HepG2 (cell line): ENCODE data around the gene NCAM2. TPM values are rescaled to one million over a fixed set of nuclear protein-coding genes. Genes with fewer than 3 reads are reported as not detected.

Source experiments
- ATAC-seq: fragments of 200-7000 bp; cut with Tn5 transposase; 3 replicates; pipeline ENCODE4 v1.9.1; 2020; ENCODE audit warnings: mild to moderate bottlenecking, moderate library complexity
- BruUV-seq: library from RNA; stranded (reverse); fragments of 400-500 nt; replicated peaks from 2 replicates; lab custom pipeline; 2021; lab: Mats Ljungman, UMichigan
- CTCF ChIA-PET: fragments of 300-600 bp; formaldehyde crosslinking; extraction: SDS; loops from one replicate; lab custom pipeline; 2021; ENCODE audit warnings: low total read pairs, inconsistent platforms, low intra/inter-chr PET ratio; lab: Yijun Ruan, JAX
- POLR2A ChIA-PET: fragments of 350-600 bp; sonication (Branson Sonifier 250); formaldehyde crosslinking; loops from one replicate; lab custom pipeline; 2020; ENCODE audit warnings: antibody characterized with exemption, inconsistent platforms; lab: Yijun Ruan, JAX
- DNase-seq: peaks from one replicate; pipeline ENCODE4 v3.0.0-alpha.2; 2015; ENCODE audit warnings: low spot score
- FAIRE-seq: peaks from 3 replicates; lab custom pipeline; 2011; peaks lifted over from hg19 to GRCh38; lab: Jason Lieb, UNC
- H2AFZ ChIP-seq: one replicate; pipeline ENCODE4 v1.6.1; 2011; ENCODE audit warnings: low read length, inconsistent platforms
- H3K27ac ChIP-seq: fragments of 300-600 bp; 3 replicates; pipeline ENCODE4 v1.8.0; 2011; ENCODE audit warnings: mixed run types, mild to moderate bottlenecking, mixed read lengths, low read length, inconsistent platforms; ENCODE audit not compliant: insufficient read depth; ENCODE audit errors: extremely low read length
- H3K27me3 ChIP-seq, 2 experiments: fragments of 200-600 bp in 1 of 2; 2 replicates in 1 of 2; 3 replicates in 1 of 2; pipeline versions ENCODE4 v1.6.0 to v1.8.0; 2011; ENCODE audit warnings: low read length in 2 of 2, mild to moderate bottlenecking in 2 of 2, moderate library complexity in 2 of 2, inconsistent platforms in 1 of 2; ENCODE audit not compliant: insufficient read depth in 2 of 2, control insufficient read depth in 1 of 2
- H3K36me3 ChIP-seq, 2 experiments: fragments of 200-600 bp in 1 of 2; replicated peaks in 1 of 2; 2 replicates in 1 of 2; 3 replicates in 1 of 2; pipeline versions ENCODE4 v1.5.1 to v1.8.0; 2011; ENCODE audit warnings: low read length in 2 of 2, inconsistent platforms in 1 of 2; ENCODE audit not compliant: insufficient read depth in 2 of 2, control insufficient read depth in 1 of 2
- H3K4me1 ChIP-seq: 2 replicates; pipeline ENCODE4 v1.5.1; 2012; ENCODE audit warnings: low read length, inconsistent platforms; ENCODE audit not compliant: insufficient read depth
- H3K4me2 ChIP-seq: 2 replicates; pipeline ENCODE4 v1.6.0; 2011; ENCODE audit warnings: low read depth, low read length, inconsistent platforms
- H3K4me3 ChIP-seq, 3 experiments: fragments of 200-600 bp in 1 of 3; sonication (generic), shearing (Covaris generic) in 1 of 3; replicated peaks in 1 of 3; 2 replicates each; pipeline ENCODE4 v1.5.1; 2011 to 2016; ENCODE audit warnings: low read length in 3 of 3, inconsistent platforms in 2 of 3, low read depth in 2 of 3, mild to moderate bottlenecking in 2 of 3, control low read depth in 1 of 3, mixed read lengths in 1 of 3; ENCODE audit not compliant: insufficient read depth in 1 of 3
- H3K79me2 ChIP-seq: one replicate; pipeline ENCODE4 v1.6.1; 2011; ENCODE audit warnings: low read length, inconsistent platforms; ENCODE audit not compliant: insufficient read depth
- H3K9ac ChIP-seq: 2 replicates; pipeline ENCODE4 v1.6.0; 2011; ENCODE audit warnings: mild to moderate bottlenecking, low read depth, low read length, inconsistent platforms; ENCODE audit not compliant: insufficient read depth
- H3K9me3 ChIP-seq: 2 replicates; pipeline ENCODE4 v1.5.1; 2012; ENCODE audit warnings: mild to moderate bottlenecking, low read length
- H4K20me1 ChIP-seq: 2 replicates; pipeline ENCODE4 v1.6.0; 2011; ENCODE audit warnings: inconsistent platforms, mild to moderate bottlenecking, low read length, moderate library complexity; ENCODE audit not compliant: insufficient read depth
- GATA4 ChIP-seq: sonication (generic); IDR thresholded peaks from 2 replicates; pipeline ENCODE4 v1.6.1; 2016; ENCODE audit warnings: antibody characterized with exemption, low read depth, borderline replicate concordance
- GFI1 ChIP-seq: sonication (generic); formaldehyde crosslinking; IDR thresholded peaks from 2 replicates; pipeline ENCODE4 v1.5.0; 2020; ENCODE audit warnings: missing genetic modification reagents, mild to moderate bottlenecking, borderline replicate concordance
- HOXA3 ChIP-seq: sonication (generic); formaldehyde crosslinking; IDR thresholded peaks from 2 replicates; pipeline ENCODE4 v1.5.0; 2020; ENCODE audit warnings: missing genetic modification reagents
- ISX ChIP-seq: sonication (generic); formaldehyde crosslinking; conservative IDR thresholded peaks from 2 replicates; pipeline ENCODE4 v1.5.0; 2020; ENCODE audit warnings: missing genetic modification reagents
- NAIF1 ChIP-seq: sonication (generic); formaldehyde crosslinking; IDR thresholded peaks from 2 replicates; pipeline ENCODE4 v1.5.0; 2020; ENCODE audit warnings: mild to moderate bottlenecking, missing genetic modification reagents, borderline replicate concordance
- PAX8 ChIP-seq: sonication (generic); formaldehyde crosslinking; IDR thresholded peaks from 2 replicates; pipeline ENCODE4 v1.8.0; 2022; ENCODE audit warnings: mild to moderate bottlenecking, missing genetic modification reagents, borderline replicate concordance
- REPIN1 ChIP-seq: sonication (generic); formaldehyde crosslinking; IDR thresholded peaks from 2 replicates; pipeline ENCODE4 v1.8.0; 2022; ENCODE audit warnings: missing genetic modification reagents, low read depth, mild to moderate bottlenecking, borderline replicate concordance
- TCF7L2 ChIP-seq: IDR thresholded peaks from 2 replicates; pipeline ENCODE4 v1.6.1; 2011; ENCODE audit warnings: mild to moderate bottlenecking, low read depth, low read length, moderate library complexity
- ZNF446 ChIP-seq: sonication (generic); formaldehyde crosslinking; IDR thresholded peaks from 2 replicates; pipeline ENCODE4 v1.5.0; 2020; ENCODE audit warnings: mild to moderate bottlenecking, missing genetic modification reagents
- ZNF672 ChIP-seq: sonication (generic); formaldehyde crosslinking; IDR thresholded peaks from 2 replicates; pipeline ENCODE4 v1.8.1; 2022; ENCODE audit warnings: missing genetic modification reagents
- ZNF709 ChIP-seq: sonication (generic); formaldehyde crosslinking; IDR thresholded peaks from 2 replicates; pipeline ENCODE4 v1.5.0; 2020; ENCODE audit warnings: mild to moderate bottlenecking, missing genetic modification reagents
- WGBS: methylation state at CpG from one replicate; pipeline ENCODE4 v1.1.6; 2017; ENCODE audit warnings: low lambda C conversion rate; 5-methylcytosine and 5-hydroxymethylcytosine counted together
- in situ Hi-C: cut with HindIII; loops from 2 replicates; pipeline ENCODE4 v1.10.0; 2017; ENCODE audit warnings: low pct_unique_long_range_greater_than_20kb; ENCODE audit not compliant: extremely low pct_ligation_motif_present
- intact Hi-C: fragments of 100-400 bp; cut with micrococcal nuclease; formaldehyde crosslinking; loops from one replicate; pipeline ENCODE4 v1.10.0; 2022; ENCODE audit not compliant: unreplicated experiment
- polyA plus RNA-seq, 8 experiments: library from polyadenylated mRNA; depleted of rRNA in 3 of 8; stranded (reverse) in 7 of 8; unstranded in 1 of 8; fragments of >200 nt; fragmentation: Illumina TruSeq in 4 of 8; extraction: Trizol in 4 of 8; gene quantifications; 2 replicates each; pipeline versions ENCODE4 v1.2.1 to v1.2.3, GENCODE V29; 2011 to 2016; ENCODE audit warnings: low read depth in 4 of 8, missing spikeins in 1 of 8, mixed read lengths in 1 of 8; ENCODE audit not compliant: insufficient read depth in 1 of 8
- total RNA-seq, 5 experiments: library from RNA; depleted of rRNA; stranded (reverse); fragments of >200 nt; fragmentation: Illumina TruSeq; extraction: Trizol; gene quantifications; 2 replicates each; pipeline ENCODE4 v1.2.3, GENCODE V29; 2016; ENCODE audit warnings: low read depth in 1 of 5
- TF ChIP-seq, protein P1 (sequence below): sonication (generic); formaldehyde crosslinking; IDR thresholded peaks from 2 replicates; pipeline ENCODE4 v1.8.0; 2022; ENCODE audit warnings: mild to moderate bottlenecking, missing genetic modification reagents, moderate library complexity
- TF ChIP-seq, protein P2 (sequence below): sonication (generic); formaldehyde crosslinking; IDR thresholded peaks from 2 replicates; pipeline ENCODE4 v1.5.1; 2020; ENCODE audit warnings: missing genetic modification reagents, mild to moderate bottlenecking, borderline replicate concordance
- TF ChIP-seq, protein P3 (sequence below), 2 experiments: sonication (generic) in 1 of 2; formaldehyde crosslinking in 1 of 2; IDR thresholded peaks; 2 replicates each; pipeline versions ENCODE4 v1.4.0 to v1.6.1; 2018 to 2020; ENCODE audit warnings: missing genetic modification reagents in 2 of 2, borderline replicate concordance in 1 of 2, low read depth in 1 of 2, mild to moderate bottlenecking in 1 of 2, missing biosample characterization in 1 of 2

The NCAM2 gene
- total and polyA plus RNA-seq, 2 of the 13 experiments (the other 11 are each of a cell fraction or from before 2014, with no cell fraction given), result not detected

DNA sequence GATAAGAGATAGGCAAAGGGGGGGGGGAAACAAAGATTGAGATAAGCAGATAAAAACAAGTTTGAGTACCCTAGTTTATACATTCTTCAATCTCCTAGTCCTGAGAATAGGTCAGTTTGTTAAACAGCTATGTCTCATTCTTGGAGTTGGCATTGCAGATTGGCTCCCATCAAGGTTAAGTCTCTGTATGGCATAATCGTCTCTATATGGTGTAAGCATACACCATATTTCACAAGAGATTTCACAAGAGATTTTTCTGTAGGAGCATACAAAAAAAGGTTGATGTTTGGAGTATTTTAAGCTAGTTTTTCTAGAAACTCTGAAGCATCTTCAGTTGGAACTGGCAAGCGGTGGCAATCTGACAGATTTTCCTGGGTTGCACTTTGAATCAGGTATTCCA, 35.8 kb downstream of the NCAM2 start:
- H3K9ac ChIP-seq, result no peak overlapping the region
- H3K36me3 ChIP-seq, result no peaks in the 10 kb centered on the region
- H4K20me1 ChIP-seq, result no peaks in the 10 kb centered on the region
- ATAC-seq (no peak), FAIRE-seq (no peak), DNase-seq (no peak)
- no peak overlapping the region for H3K4me2 ChIP-seq
- intact Hi-C loops, result no loop called here
- no peak overlapping the region for H2AFZ ChIP-seq
- H3K9me3 ChIP-seq, result peaks cover 50% of the 10 kb centered on the region
- H3K27me3 ChIP-seq, result no peaks in the 10 kb centered on the region
- in situ Hi-C loops, result no loop called here
- no peaks in the 10 kb centered on the region for H3K79me2 ChIP-seq
- POLR2A ChIA-PET, result no interaction called here
- H3K4me1 ChIP-seq, result no peaks in the 10 kb centered on the region
- H3K27ac ChIP-seq, result no peak overlapping the region
- CTCF ChIA-PET, result no interaction called here
- 3% methylated on average over 2 of the region's 2 CpGs for WGBS
- no peak overlapping the region for H3K4me3 ChIP-seq
- TF ChIP-seq ZNF709 (CRISPR knock-in tag) (no peak), ISX (CRISPR knock-in tag) (no peak), HOXA3 (no peak), ZNF672 (CRISPR knock-in tag) (no peak), GATA4 (no peak), TCF7L2 (no peak), REPIN1 (CRISPR knock-in tag) (no peak), NAIF1 (CRISPR knock-in tag) (no peak), GFI1 (CRISPR knock-in tag) (no peak), ZNF446 (CRISPR knock-in tag) (no peak), PAX8 (CRISPR knock-in tag) (no peak)
- TF ChIP-seq, protein P1, sequence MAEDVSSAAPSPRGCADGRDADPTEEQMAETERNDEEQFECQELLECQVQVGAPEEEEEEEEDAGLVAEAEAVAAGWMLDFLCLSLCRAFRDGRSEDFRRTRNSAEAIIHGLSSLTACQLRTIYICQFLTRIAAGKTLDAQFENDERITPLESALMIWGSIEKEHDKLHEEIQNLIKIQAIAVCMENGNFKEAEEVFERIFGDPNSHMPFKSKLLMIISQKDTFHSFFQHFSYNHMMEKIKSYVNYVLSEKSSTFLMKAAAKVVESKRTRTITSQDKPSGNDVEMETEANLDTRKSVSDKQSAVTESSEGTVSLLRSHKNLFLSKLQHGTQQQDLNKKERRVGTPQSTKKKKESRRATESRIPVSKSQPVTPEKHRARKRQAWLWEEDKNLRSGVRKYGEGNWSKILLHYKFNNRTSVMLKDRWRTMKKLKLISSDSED (CRISPR knock-in tag), result no peak
- TF ChIP-seq, protein P2, sequence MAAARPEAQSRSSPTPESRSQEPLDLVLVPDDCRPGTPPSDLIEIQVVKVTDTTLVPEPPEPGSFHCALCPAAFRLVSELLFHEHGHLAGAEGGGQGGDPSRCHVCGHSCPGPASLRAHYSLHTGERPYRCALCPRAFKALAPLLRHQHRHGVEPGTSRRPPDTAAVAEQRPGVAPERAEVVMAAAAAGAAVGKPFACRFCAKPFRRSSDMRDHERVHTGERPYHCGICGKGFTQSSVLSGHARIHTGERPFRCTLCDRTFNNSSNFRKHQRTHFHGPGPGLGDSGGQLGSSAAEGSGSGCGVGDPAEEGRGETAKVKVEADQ (CRISPR knock-in tag), result no peak
- TF ChIP-seq, protein P3, sequence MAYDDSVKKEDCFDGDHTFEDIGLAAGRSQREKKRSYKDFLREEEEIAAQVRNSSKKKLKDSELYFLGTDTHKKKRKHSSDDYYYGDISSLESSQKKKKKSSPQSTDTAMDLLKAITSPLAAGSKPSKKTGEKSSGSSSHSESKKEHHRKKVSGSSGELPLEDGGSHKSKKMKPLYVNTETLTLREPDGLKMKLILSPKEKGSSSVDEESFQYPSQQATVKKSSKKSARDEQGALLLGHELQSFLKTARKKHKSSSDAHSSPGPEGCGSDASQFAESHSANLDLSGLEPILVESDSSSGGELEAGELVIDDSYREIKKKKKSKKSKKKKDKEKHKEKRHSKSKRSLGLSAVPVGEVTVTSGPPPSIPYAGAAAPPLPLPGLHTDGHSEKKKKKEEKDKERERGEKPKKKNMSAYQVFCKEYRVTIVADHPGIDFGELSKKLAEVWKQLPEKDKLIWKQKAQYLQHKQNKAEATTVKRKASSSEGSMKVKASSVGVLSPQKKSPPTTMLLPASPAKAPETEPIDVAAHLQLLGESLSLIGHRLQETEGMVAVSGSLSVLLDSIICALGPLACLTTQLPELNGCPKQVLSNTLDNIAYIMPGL (CRISPR knock-in tag; IDR thresholded peaks at IDR 0.05; ENCODE audit: borderline replicate concordance in 1 of 2, low read depth in 1 of 2), result no peak
- no TSS peak for BruUV-seq
